Loucy (cell line): ENCODE data around the gene BLACAT1.

ENCODE experiments used
- H2AFZ ChIP-seq: fragments of 200-600 bp; sonication (generic); 2 replicates; pipeline ENCODE4 v1.6.0; 2016; ENCODE audit warnings: antibody characterized with exemption, mild to moderate bottlenecking, low read length, moderate library complexity
- H3F3A ChIP-seq: fragments of 200-600 bp; 2 replicates; pipeline ENCODE4 v1.6.0; 2016; ENCODE audit warnings: antibody characterized with exemption, low read depth, mild to moderate bottlenecking
- H3K27me3 ChIP-seq: fragments of 200-600 bp; sonication (generic); 2 replicates; pipeline ENCODE4 v1.6.1; 2014; ENCODE audit warnings: low read length, mild to moderate bottlenecking; ENCODE audit not compliant: insufficient read depth, poor library complexity, severe bottlenecking
- H3K36me3 ChIP-seq: fragments of 200-600 bp; sonication (generic); 2 replicates; pipeline ENCODE4 v1.6.1; 2016; ENCODE audit warnings: low read length; ENCODE audit not compliant: insufficient read depth
- H3K4me1 ChIP-seq: fragments of 200-600 bp; sonication (generic); 2 replicates; pipeline ENCODE4 v1.5.1; 2014; ENCODE audit warnings: low read length, mild to moderate bottlenecking; ENCODE audit not compliant: insufficient read depth, poor library complexity, severe bottlenecking
- H3K4me2 ChIP-seq: fragments of 200-600 bp; sonication (generic); 2 replicates; pipeline ENCODE4 v1.6.0; 2014; ENCODE audit warnings: antibody characterized with exemption, low read length, low read depth, mild to moderate bottlenecking; ENCODE audit not compliant: poor library complexity, severe bottlenecking
- H3K4me3 ChIP-seq: fragments of 200-600 bp; sonication (generic); 2 replicates; pipeline ENCODE4 v1.5.1; 2014; ENCODE audit warnings: low read length, mild to moderate bottlenecking, mixed read lengths; ENCODE audit not compliant: poor library complexity, severe bottlenecking
- H3K79me2 ChIP-seq: fragments of 200-600 bp; sonication (generic); 2 replicates; pipeline ENCODE4 v1.6.1; 2014; ENCODE audit warnings: low read length; ENCODE audit not compliant: insufficient read depth
- H3K9ac ChIP-seq: fragments of 200-600 bp; sonication (generic); 2 replicates; pipeline ENCODE4 v1.6.0; 2014; ENCODE audit warnings: mild to moderate bottlenecking, low read depth, low read length, moderate library complexity; ENCODE audit not compliant: poor library complexity, severe bottlenecking
- H3K9me2 ChIP-seq: fragments of 200-600 bp; sonication (generic); replicated peaks from 2 replicates; pipeline ENCODE4 v1.6.1; 2016; ENCODE audit warnings: low read depth, low read length, mixed read lengths
- H3K9me3 ChIP-seq: fragments of 200-600 bp; sonication (generic); 2 replicates; pipeline ENCODE4 v1.6.1; 2014; ENCODE audit warnings: mild to moderate bottlenecking, antibody characterized with exemption, low read length, low read depth; ENCODE audit not compliant: insufficient read depth
- H4K20me1 ChIP-seq: fragments of 200-600 bp; sonication (generic); 2 replicates; pipeline ENCODE4 v1.6.0; 2014; ENCODE audit warnings: antibody characterized with exemption, low read length, mild to moderate bottlenecking; ENCODE audit not compliant: insufficient read depth, poor library complexity, severe bottlenecking
- CTCF ChIP-seq: fragments of 200-600 bp; sonication (generic); conservative IDR thresholded peaks from 2 replicates; pipeline ENCODE4 v1.5.1; 2014; ENCODE audit warnings: mild to moderate bottlenecking, antibody characterized with exemption, low read length
- EZH2phosphoT487 ChIP-seq: fragments of 200-600 bp; IDR thresholded peaks from 2 replicates; pipeline ENCODE4 v1.6.1; 2018; ENCODE audit warnings: antibody characterized with exemption, mild to moderate bottlenecking, moderate library complexity, borderline replicate concordance

Gene BLACAT1

GRCh38 chr1:205473966-205474365 lies 18.1 kb upstream of the BLACAT1 start:
- H3K4me3 ChIP-seq: no peak overlapping the region
- H3K36me3 ChIP-seq: no peaks in the 10 kb centered on the region
- peaks cover 13% of the 10 kb centered on the region for H3K9me3 ChIP-seq
- no peaks in the 10 kb centered on the region for H4K20me1 ChIP-seq
- no peak overlapping the region for H3K4me2 ChIP-seq
- no peaks in the 10 kb centered on the region for H3K27me3 ChIP-seq
- H3K9ac ChIP-seq: no peak overlapping the region
- H2AFZ ChIP-seq: no peak overlapping the region
- no peaks in the 10 kb centered on the region for H3K79me2 ChIP-seq
- H3K4me1 ChIP-seq: no peaks in the 10 kb centered on the region
- TF ChIP-seq CTCF: no peak
- TF ChIP-seq EZH2phosphoT487: no peak
- no peaks in the 10 kb centered on the region for H3F3A ChIP-seq
- no peaks in the 10 kb centered on the region for H3K9me2 ChIP-seq

GRCh38 chr1:205473475-205473874 lies 17.6 kb upstream of the BLACAT1 start:
- no peaks in the 10 kb centered on the region for H3K4me1 ChIP-seq
- no peak overlapping the region for H3K4me2 ChIP-seq
- H3K27me3 ChIP-seq: no peaks in the 10 kb centered on the region
- no peaks in the 10 kb centered on the region for H3K36me3 ChIP-seq
- H3K9me2 ChIP-seq: no peaks in the 10 kb centered on the region
- no peaks in the 10 kb centered on the region for H3K79me2 ChIP-seq
- no peak overlapping the region for H3K9ac ChIP-seq
- no peak overlapping the region for H3K4me3 ChIP-seq
- H3F3A ChIP-seq: no peaks in the 10 kb centered on the region
- H2AFZ ChIP-seq: no peak overlapping the region
- H3K9me3 ChIP-seq: peaks cover 13% of the 10 kb centered on the region
- TF ChIP-seq CTCF: no peak
- TF ChIP-seq EZH2phosphoT487: no peak
- H4K20me1 ChIP-seq: no peaks in the 10 kb centered on the region

GRCh38 chr1:205472737-205473441 lies 17.0 kb upstream of the BLACAT1 start:
- Histone ChIP-seq H3K4me1 (no peaks in the 10 kb centered on the region), H3K9me2 (no peaks in the 10 kb centered on the region), H3F3A (no peaks in the 10 kb centered on the region), H3K27me3 (no peaks in the 10 kb centered on the region), H3K4me2 (no peak overlapping the region), H3K79me2 (no peaks in the 10 kb centered on the region), H3K4me3 (no peak overlapping the region), H2AFZ (no peak overlapping the region), H3K9ac (no peak overlapping the region), H4K20me1 (no peaks in the 10 kb centered on the region), H3K36me3 (no peaks in the 10 kb centered on the region), H3K9me3 (peaks cover 13% of the 10 kb centered on the region)
- no peak for TF ChIP-seq EZH2phosphoT487
- no peak for TF ChIP-seq CTCF
